MG63 (cell line): ENCODE data around the gene RAB4B. TPM values are rescaled to one million over a fixed set of nuclear protein-coding genes. Genes with fewer than 3 reads are reported as not detected.
A peak's percentile ranks its signal among the peaks of the same experiment; 100 is the strongest.
"Not testable (repeated sequence)": the region's sequence is repeated elsewhere in the genome, so short reads cannot be mapped to it uniquely, and the experiment has no call there.

Source experiments
- DNase-seq: peaks from one replicate; pipeline ENCODE4 v3.0.0-alpha.2; 2020
- H3K27me3 ChIP-seq: fragments of 250-450 bp; sonication (Bioruptor Pico); 2 replicates; pipeline ENCODE4 v1.5.1; 2020; ENCODE audit warnings: mild to moderate bottlenecking, moderate library complexity
- H3K36me3 ChIP-seq: fragments of 250-450 bp; sonication (Bioruptor Pico); 2 replicates; pipeline ENCODE4 v1.5.1; 2020; ENCODE audit warnings: mild to moderate bottlenecking, moderate library complexity
- H3K4me3 ChIP-seq: fragments of 250-450 bp; sonication (Bioruptor Pico); 2 replicates; pipeline ENCODE4 v1.5.1; 2020; ENCODE audit warnings: mild to moderate bottlenecking, moderate library complexity
- H3K9me3 ChIP-seq: fragments of 250-450 bp; sonication (Bioruptor Pico); 2 replicates; pipeline ENCODE4 v1.5.1; 2020; ENCODE audit warnings: mild to moderate bottlenecking, moderate library complexity
- total RNA-seq: library from RNA; depleted of rRNA; stranded (reverse); fragments of >200 nt; shearing (Covaris generic); gene quantifications from 2 replicates; pipeline ENCODE4 v1.2.3, GENCODE V29; 2014; ENCODE audit warnings: low replicate concordance

The RAB4B gene
- total RNA-seq, 1 experiment from 2014 or later, result 41.2 TPM

DNA sequence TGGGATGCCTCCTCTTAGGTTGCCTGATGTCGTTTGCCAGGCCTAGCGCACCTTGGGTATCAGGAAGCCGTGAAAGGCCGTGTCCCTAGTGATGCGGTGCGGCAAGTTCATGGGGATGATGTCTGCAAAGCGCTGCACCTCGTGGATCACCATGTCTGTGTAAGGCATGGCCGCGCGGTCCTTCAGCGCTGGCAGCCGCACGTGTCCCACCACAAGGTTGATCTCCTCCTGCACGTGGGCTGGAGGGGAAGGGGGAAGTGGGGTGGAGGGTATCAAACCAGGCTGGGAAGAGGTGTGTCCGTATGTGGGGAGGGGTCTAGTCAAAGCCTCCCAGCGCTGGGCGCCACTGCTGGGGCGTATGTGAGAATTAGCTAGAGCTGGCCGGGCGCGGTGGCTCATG is 44.1 kb downstream of the RAB4B start:
- H3K4me3 ChIP-seq, result no peak overlapping the region
- DNase-seq, result no peak
- no peaks in the 10 kb centered on the region for H3K9me3 ChIP-seq
- peaks cover 5% of the 10 kb centered on the region; the same call in 1 of the 2 replicates for H3K36me3 ChIP-seq
- no peaks in the 10 kb centered on the region for H3K27me3 ChIP-seq

DNA sequence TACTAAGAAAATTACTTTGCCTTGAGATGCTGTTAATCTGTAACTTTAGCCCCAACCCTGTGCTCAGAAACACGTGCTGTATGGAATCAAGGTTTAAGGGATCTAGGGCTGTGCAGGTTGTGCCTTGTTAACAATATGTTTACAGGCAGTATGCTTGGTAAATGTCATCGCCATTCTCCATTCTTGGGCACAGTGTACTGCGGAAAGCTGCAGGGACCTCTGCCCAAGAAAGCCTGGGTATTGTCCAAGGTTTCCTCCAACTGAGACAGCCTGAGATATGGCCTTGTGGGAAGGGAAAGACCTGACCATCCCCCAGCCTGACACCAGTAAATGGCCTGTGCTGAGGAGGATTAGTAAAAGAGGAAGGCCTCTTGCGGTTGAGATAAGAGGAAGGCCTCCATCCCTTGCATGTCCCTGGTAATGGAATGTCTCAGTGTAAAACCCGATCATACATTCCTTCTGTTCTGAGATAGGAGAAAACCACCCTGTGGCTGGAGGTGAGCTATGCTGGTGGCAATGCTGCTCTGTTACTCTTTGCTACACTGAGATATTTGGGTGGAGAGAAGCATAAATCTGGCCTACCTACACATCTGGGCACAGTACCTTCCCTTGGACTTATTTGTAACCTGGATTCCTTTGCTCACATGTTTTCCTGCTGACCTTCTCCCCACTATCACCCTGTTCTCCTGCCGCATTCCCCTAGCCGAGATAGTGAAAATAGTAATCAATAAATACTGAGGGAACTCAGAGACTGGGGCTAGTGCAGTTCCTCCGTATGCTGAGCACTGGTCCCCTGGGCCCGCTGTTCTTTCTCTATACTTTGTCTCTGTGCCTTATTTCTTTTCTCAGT is 44.9 kb downstream of the RAB4B start:
- H3K4me3 ChIP-seq, DNase-seq, H3K27me3 ChIP-seq, H3K9me3 ChIP-seq, H3K36me3 ChIP-seq: not testable (repeated sequence)

DNA sequence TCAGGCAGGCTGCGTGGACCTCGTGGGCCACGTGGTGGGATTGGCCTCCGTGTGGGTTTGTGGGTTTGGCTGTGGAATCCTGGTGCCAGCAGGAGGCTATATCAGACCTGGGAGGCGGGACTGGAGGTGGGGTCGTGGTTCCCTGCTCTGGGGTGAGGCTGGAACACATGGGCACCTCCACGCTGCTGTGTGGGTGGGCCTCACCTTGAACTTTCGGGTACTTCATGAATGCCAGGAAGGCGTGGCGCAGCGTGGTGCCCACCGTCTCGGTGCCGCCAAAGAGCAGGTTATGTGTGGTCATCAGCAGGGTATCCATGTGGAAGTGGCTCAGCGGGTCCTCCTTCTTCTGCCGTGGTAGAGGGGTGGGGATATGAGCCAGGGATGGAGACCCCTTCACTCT is 46.9 kb downstream of the RAB4B start:
- H3K4me3 ChIP-seq, H3K27me3 ChIP-seq, DNase-seq, H3K36me3 ChIP-seq, H3K9me3 ChIP-seq: not testable (repeated sequence)

DNA sequence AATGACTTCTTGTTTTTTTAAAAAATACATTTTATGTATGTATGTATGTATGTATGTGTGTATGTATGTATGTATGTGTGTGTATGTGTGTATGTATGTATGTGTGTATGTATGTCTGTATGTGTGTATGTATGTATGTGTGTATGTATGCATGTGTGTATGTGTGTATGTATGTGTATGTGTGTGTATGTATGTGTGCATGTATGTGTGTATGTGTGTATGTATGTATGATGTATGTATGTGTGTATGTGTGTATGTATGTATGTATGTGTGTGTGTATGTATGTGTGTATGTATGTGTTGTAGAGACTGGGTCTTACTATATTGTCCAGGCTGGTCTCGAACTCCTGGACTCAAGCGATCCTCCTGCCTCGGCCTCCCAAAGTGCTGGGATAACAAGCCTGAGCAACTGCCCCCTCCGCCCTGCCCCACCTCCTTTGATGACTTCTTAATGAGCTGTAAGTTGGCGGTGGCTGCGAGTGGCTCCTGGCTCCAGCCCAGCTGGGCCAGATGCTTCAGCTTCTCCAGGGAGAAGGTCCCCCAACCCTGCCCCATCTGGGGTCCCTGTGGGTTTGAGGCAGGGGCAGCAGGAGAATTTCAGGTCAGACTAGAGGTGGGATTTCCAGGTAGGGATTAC is 47.5 kb downstream of the RAB4B start:
- H3K27me3 ChIP-seq, H3K9me3 ChIP-seq, H3K4me3 ChIP-seq, H3K36me3 ChIP-seq, DNase-seq: not testable (repeated sequence)

DNA sequence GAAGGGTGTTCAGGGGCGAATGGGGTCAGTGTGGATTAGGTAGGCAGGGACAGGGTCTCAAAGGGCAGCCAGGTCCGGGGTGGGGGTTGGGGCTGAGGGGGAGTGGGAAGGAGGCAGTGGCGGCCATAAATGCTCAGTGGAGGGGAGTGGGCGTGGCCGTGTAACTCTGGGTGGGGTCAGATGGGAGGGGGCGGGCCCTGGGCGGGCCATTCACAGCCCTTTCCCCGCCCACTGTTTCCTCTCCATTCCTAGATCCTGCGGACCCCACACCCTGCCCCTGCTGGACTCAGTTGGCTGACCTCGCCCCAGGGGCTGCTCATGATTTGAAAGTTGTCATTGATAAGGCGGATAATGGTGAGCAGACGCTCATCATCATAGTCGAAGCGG is 48.3 kb downstream of the RAB4B start:
- not testable (repeated sequence) for H3K9me3 ChIP-seq, DNase-seq

DNA sequence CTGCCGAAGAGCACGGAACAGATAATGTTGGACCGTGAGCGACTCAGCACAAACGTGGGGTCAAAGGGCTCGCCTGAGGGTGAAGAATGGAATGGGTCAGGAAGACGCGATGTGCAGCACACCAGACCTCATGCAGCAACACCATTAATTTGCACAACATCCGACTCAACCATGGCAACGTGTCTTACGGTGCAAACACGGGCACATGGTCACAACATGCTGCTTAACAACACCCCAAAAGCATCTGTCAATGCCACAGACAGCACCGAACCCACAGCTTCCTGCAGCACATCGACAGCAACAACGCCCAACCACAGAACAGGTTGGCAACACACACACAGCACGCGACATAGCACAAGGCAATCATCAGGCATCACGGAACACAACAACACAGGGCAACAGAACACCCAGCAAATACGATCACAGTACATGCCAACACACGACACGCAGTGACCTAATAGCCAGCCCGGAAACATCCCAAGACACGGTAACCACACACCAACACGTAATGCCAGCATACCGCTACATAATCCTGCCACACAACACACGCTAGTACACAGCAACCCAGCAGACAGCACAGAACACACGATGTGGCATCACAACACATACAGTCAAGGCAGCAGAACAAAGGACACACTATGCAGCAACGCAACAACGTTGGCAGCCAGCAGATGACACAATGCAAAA is 48.8 kb downstream of the RAB4B start:
- not testable (repeated sequence) for H3K4me3 ChIP-seq, H3K9me3 ChIP-seq

More for the DNA sequence above, 48.3 kb downstream of the RAB4B start:
- not testable (repeated sequence) for H3K4me3 ChIP-seq, H3K27me3 ChIP-seq, H3K36me3 ChIP-seq

DNA sequence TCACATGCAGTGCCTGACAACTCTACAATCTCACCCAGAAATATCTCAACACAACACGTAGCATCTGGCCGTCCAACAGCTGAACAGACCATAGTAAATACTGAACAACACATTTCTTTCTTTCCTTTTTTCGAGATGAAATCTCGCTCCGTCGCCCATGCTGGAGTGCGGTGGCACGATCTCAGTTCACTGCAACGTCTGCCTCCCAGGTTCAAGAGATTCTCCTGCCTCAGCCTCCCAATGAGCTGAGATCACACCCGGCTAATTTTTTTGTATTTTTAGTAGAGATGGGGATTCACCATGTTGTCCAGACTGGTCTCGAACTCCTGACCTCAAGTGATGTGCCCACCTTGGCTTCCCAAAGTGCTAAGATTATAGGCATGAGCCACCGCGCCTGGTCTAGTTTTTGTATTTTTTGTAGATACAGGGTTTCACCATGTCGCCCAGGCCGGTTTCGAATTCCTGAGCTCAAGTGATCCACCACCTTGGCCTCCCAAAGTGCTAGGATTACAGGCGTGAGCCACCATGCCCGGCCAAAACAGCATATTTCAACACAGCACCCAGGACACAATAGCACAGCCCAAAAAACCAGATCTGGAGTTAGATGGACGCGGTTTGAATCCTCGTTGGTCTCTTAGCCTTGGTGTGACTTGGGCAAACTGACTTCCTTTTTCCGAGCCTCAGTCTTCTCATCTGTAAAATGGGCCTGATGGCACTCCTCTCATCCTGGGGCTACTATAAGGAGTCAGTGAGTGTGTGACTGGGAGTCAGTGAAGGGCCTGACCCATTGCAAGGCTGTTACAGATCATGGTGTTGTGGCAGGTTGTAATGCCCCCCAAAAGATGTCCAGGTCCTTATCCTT is 49.6 kb downstream of the RAB4B start:
- peaks cover 5% of the 10 kb centered on the region; the same call in 1 of the 2 replicates for H3K36me3 ChIP-seq
- H3K4me3 ChIP-seq, result no peak overlapping the region
- no peaks in the 10 kb centered on the region; the same call in 1 of the 2 replicates for H3K9me3 ChIP-seq
- no peak for DNase-seq
- no peaks in the 10 kb centered on the region for H3K27me3 ChIP-seq

More for the DNA sequence above, 48.8 kb downstream of the RAB4B start:
- not testable (repeated sequence) for DNase-seq, H3K27me3 ChIP-seq, H3K36me3 ChIP-seq

DNA sequence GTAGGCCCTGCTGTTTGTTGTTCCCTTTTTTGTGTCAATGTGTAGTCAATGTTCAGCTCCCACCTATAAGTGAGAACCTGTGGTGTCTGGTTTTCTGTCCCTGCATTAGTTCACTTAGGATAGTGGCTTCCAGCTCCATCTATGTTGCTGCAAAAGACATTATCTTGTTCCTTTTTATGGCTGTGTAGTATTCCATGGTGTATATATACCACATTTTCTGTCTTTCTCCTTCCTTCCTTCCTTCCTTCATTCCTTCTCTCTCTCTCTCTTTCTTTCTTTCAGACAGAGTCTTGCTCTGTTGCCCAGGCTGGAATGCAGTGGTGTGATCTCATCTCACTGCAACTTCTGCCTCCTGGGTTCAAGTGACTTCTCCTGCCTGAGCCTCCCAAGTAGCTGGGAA is 51.2 kb downstream of the RAB4B start:
- Histone ChIP-seq H3K36me3 (peaks cover 5% of the 10 kb centered on the region; the same call in 1 of the 2 replicates), H3K27me3 (no peaks in the 10 kb centered on the region), H3K9me3 (no peaks in the 10 kb centered on the region; the same call in 1 of the 2 replicates), H3K4me3 (no peak overlapping the region)
- no peak for DNase-seq

DNA sequence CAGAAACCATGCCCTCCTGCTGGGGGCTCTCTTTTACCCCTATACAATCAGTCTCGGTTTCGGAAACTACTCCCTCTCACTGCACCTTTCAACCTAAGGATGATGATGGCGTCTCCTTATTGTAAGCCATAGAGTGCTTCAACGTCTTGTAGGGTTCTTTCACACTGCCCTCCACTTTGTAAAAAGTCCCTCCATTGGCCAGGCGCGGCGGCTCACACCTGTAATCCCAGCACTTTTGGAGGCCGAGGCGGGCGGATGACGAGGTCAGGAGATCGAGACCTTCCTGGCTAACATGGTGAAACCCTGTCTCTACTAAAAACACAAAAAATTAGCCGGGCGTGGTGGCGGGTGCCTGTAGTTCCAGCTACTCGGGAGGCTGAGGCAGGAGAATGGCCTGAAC is 52.7 kb downstream of the RAB4B start:
- DNase-seq, H3K9me3 ChIP-seq, H3K4me3 ChIP-seq, H3K36me3 ChIP-seq, H3K27me3 ChIP-seq: not testable (repeated sequence)

DNA sequence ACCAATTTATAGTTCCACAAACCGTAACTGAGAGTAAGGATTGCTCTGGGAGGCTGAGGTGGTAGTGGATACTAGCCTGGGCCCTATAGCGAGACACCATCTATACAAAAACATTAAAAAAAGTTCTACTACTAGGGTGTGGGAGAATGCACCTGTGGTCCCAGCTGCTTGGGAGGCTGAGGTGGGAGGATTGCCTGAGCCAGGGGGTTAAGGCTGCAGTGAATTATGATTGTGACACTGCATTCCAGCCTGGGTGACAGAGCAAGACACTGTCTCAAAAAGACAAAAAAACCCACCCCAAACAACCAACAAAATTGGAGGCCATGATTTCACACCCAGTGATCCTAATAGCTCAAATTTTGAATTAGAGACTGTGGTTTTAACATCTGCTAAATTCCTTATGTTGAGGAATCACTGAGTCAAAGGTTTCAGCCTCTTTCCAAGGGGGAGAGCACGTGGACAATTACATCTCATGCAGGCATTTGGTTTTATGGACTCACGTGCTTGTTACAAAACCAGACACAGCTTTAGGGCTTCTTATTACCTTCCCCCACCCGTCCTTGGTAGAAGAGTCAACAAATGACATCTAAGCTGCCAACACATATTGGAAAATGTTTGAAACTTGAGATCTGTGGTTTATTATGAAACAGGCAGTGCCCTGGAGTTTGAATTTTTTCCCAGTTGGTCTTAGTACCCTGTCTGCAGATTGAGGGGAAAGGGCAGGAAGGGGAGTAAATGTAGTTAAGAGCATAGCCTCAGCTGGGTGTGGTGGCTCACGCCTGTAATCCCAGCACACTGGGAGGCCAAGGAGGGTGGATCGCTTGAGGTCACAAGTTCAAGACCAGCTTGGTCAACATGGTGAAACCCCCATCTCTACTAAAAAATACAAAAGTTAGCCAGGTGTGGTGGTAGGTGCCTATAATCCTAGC is 53.7 kb downstream of the RAB4B start:
- Histone ChIP-seq H3K36me3 (peaks cover 4% of the 10 kb centered on the region; the same call in 1 of the 2 replicates), H3K9me3 (no peaks in the 10 kb centered on the region; the same call in 1 of the 2 replicates), H3K27me3 (no peaks in the 10 kb centered on the region), H3K4me3 (no peak overlapping the region)
- peak; percentile 75 for DNase-seq

DNA sequence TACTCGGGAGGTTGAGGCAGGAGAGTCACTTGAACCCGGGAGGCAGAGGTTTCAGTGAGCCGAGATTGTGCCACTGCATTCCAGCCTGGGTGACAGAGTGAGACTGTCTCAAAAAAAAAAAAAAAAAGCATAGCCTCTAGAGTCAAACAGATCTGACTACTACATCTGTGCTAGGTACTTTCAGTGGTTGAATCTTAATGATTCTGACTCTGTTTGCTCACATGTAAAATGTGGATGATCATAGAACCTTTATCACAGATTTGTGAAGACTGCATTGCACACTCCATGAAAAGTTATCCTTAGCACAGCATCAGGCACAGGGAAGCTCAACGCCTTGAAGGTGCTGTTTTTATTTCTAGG is 54.4 kb downstream of the RAB4B start:
- not testable (repeated sequence) for H3K9me3 ChIP-seq, H3K4me3 ChIP-seq, DNase-seq, H3K36me3 ChIP-seq, H3K27me3 ChIP-seq

DNA sequence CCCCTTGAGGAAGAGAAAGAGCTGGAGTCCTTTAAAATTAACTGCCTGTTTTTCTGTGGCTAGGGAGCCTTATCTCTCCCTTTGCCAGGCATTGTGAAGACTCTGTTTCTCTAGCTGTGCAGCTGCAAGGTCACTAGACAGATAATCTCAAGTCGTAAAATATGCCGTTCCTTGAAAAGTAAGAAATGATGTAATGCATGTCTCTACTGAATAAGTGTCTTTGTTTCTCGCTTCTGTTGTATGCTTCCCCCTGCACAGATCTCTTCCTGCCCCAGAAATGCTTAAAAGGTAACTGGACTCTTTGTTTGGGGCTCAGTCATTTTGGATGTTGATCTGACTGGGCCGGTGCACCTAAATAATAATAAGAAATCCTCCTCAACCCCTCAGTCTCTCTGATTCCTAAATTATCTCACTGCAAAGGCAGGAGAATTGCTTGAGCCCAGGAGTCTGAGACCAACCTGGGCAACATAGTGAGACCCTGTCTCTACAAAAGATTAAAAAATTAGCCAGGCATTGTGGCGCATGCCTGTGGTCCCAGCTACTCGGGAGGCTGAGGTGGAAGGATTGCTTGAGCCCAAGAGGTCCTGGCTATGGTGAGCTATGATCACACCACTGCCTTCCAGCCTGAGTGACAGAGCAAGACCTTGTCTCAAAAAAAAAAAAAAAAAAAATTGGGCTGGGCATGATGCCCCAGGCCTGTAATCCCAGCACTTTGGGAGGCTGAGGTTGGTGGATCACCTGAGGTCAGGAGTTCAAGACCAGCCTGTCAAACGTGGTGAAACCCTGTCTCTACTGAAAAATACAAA is 55.9 kb downstream of the RAB4B start:
- not testable (repeated sequence) for H3K4me3 ChIP-seq, H3K27me3 ChIP-seq, DNase-seq, H3K9me3 ChIP-seq, H3K36me3 ChIP-seq

DNA sequence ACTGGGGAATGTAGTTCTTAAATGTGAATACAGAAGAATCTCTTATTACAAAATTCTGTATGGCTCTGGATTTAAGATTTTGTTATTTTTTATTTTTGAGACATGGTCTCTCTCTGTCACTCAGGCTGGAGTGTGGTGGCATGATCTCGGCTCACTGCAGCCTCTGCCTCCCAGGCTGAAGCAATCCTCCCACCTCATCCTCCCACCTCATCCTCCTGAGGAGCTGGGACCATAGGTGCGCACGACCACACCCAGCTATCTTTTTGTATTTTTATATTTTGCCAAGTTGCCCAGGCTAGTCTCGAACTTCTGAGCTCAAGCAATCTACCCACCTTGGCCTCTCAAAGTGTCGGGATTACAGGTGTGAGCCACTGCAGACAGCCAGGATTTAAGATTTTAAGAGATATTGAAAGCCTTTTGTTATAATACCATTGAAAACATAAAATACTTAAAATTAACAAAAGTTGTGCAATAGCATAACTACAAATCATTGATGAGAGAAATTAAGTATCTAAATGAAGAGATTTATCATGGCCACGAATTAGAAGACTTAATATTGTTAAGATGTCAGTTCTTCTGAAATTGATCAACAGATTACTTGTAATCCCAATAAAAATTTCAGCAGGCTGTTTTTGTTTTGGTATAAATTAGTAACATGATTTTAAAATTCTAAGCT is 58.8 kb downstream of the RAB4B start:
- Histone ChIP-seq H3K4me3 (no peak overlapping the region), H3K27me3 (no peaks in the 10 kb centered on the region)
- DNase-seq, result no peak

DNA sequence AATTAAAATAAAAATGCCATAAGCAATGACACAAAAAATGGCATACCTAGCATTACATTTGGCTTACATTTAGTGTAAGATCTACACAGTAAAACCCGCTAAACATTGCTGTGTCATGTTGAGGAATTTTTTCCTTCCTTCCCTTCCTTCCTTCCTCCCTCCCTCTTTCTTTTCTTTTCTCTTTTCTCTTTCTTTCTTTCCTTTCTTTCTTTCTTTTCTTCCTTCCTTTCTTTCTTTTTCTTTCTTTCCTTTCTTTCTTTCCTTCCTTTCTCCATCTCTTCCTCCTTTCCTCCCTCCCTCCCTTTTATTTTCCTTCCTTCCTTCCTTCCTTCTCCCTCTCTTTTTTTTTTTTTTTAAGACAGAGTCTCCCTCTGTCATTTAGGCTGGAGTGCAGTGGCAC is 60.4 kb downstream of the RAB4B start:
- not testable (repeated sequence) for DNase-seq, H3K27me3 ChIP-seq, H3K9me3 ChIP-seq, H3K36me3 ChIP-seq, H3K4me3 ChIP-seq

More for the DNA sequence above, 58.8 kb downstream of the RAB4B start:
- Histone ChIP-seq H3K9me3 (no peaks in the 10 kb centered on the region; the same call in 1 of the 2 replicates), H3K36me3 (no peaks in the 10 kb centered on the region)
